ENCODE measurements around the gene PARVB. TPM values are rescaled to one million over a fixed set of nuclear protein-coding genes. Genes with fewer than 3 reads are reported as not detected.

The PARVB gene
- total RNA-seq, 1 donor from 2014 or later: 102 TPM

DNA sequence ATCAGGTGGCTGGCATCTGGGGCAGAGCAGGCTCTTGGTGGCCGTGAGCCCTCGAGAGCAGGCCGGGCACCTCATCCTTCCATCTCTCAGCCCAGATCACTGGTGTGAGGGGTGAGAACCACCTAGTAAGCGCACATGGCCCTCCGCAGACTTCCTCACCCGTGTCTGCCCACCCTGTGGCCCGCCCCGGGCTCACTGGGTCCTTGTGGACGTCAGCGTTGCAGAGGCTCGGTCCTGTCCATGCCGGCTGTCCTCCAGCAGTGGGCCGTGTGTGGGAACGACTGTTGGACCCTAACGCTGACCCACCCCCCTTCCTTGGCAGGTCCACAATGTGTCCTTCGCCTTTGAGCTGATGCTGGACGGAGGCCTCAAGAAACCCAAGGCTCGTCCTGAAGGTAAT lies 139.4 kb downstream of the PARVB start:
- no peak for DNase-seq

DNA sequence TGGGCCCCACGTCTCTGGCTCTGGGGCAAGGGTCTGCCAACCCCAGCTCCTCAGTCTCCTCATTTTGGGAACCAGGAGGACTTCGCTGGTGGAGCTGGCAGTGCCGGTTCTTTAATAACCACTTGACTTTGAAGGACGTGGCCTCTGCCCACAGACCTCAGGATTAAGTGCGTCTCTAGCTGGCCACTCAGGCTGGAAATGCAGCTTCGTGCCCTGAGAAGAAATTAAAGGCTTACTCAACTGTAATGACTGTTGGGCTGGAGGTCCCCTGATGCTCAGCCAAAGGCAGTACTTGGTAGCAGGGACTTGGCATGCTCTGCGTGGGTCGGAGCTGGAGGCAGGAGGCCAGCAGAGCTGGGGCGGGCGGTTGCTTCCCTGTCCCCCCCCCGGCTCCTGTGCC lies 139.9 kb downstream of the PARVB start:
- DNase-seq: no peak

GRCh38 chr22:44165286-44165874 lies 141.3 kb downstream of the PARVB start:
- DNase-seq: no peak

- no peak for DNase-seq
Measured at GRCh38 chr22:44166498-44167276, 142.6 kb downstream of the PARVB start.

DNA sequence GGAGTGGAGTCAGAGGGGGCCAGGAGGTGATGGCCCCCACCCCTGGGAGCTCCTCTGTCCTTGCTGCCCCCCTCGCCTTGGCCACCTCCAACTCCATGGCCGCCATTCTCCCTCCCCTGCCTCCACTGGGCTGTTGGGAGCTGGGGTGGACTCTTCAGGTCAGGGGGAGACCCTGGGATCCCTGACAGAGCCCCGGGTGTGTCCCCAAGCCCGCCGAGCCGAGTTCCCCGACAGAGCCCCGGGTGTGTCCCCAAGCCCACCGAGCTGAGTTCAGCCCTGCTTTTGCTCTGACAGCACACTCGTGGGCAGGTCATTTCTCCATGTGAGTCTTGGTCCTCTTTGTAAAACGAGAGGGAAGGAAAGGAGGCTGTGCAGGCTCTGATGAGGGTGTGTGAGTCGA lies 143.4 kb downstream of the PARVB start:
- DNase-seq: no peak

DNA sequence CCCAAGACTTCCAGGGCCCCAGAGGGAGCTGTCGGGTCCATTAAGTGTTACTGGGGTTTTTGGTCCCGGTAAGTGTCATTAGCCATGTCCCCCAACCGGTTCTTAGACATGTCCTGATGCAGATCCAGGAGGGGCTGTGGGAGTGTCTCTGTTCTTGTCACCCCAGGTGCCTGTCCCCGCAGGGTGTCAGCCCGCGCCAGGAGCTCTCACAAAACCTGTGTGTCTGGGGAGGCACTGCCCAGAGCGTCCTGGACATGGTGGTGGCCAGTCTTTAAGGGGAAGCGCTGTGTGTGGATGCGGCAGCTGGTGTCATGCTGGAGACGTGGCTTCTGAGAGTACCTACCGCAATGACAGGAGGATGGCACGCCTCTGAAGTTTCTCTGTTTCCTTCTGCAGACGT lies 144.1 kb downstream of the PARVB start:
- DNase-seq: no peak

- DNase-seq: no peak
Measured at GRCh38 chr22:44170470-44170869, 146.4 kb downstream of the PARVB start.

GRCh38 chr22:44171561-44171960 lies 147.5 kb downstream of the PARVB start:
- no peak for DNase-seq

- no peak for DNase-seq
Measured at GRCh38 chr22:44172370-44173108, 148.4 kb downstream of the PARVB start.

DNA sequence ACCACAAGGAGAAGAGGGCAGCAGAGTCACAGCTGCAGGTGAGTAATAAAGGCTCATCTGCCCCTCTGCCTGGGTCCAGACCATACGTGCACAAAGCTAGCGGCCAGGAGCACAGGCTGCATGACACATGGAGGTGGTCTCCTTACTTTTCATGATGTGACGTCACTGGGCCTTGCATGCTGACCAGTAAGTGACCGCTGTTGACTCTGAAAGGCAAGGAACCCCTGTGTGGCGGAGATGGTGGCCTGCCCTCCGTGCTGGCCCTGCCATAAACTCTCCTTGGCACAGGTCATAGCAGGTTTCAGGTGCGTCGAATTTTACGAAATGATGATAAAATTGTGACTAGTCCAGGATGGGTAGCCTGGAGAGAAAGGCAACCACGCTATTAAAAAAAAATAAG lies 149.1 kb downstream of the PARVB start:
- DNase-seq: no peak

DNA sequence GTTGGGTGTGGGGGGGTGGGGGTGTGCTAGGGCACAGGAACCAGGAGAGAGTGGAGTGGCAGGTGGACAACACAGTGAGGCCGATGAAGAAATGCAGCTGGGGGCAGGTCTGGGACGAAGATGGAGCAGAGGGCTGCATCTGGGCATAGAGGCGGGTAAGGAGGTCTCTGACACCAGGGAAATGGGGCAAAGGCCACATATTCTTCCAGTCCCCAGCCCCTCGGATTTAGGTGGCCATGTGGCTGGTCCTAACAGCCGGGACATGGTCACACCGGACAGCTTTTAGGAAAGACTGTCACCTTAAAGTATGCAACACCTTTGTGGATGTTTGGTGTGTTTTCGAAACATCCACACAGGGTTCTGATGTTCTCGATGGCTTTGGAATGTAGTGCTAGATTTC lies 151.6 kb downstream of the PARVB start:
- no peak for DNase-seq

DNA sequence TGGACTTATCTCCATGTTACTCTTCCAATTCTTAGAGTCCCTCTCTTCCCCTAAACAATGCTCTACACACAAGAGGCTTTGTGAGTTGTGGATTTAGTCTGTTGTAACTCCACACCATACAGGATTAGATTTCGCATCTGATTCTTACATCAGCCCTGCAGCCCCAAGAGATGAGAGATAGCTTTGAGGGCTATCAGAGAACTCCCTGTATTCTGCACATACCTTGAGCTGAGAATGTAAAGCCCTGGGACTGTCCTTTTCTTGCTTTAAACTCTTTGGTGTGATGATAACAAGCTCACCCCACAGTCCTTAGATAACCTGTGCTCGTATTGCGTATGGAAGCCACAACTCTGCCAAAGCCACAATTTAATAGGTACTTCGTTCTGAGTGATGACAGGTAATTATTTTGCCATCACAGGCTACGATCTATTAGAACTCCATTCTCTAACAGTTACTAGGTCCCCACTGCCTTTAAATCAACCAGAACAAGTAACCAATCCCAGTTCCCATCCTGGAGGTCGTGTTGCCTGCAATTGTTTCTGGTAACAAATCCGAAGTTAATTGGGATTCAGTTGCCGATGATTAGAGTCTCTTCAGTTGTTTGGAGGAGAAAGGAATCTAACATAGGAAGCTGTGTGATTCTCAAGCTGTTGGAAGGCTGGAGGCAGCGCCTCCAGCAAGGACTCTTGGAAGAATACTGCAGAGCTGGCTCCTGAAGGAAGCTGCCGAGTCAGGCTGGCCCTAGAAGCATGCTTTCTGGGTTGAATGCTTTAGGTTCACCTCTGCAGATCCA lies 155.3 kb downstream of the PARVB start:
- no peak for DNase-seq

DNA sequence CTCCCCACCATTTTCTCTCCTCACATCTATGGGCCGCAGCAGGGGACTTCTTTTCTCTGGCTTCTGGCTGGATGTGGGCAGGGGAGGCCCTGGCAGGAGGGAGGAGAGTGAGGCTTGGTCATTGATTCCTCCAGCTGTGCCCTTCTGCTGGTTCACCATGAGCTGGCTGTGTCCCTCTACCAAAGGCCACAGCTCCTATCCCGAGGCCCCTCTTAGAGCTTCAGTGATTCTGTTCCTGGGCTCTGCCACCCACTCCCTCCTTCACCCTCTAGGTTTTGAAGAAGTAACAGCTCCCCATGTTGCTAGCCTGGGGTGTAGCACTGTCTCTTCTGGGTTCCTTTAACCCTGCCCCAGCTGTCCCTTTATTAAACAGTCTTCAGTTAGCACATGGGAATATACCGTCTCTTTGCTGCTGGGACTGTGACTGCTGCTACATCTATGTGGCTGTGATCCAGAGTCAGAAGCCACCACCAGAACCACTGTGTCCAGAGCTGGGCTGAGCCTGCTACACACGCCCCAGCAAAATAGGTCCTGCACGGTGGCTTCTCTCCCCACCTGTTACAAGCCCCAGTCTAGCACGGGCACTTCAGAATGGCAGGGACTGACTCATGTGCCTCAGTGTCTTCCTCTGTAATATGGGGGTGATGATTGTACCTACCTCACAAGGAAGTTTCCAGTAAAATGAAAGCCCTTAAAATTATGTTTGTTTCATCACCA lies 156.0 kb downstream of the PARVB start:
- DNase-seq: no peak

GRCh38 chr22:44180706-44181032 lies 156.6 kb downstream of the PARVB start, which contains the start of gene PARVG:
Gene PARVG (plus strand): TSS chr22:44180925. CDS start chr22:44183330, 2,405 bp downstream.
- DNase-seq: no peak

DNA sequence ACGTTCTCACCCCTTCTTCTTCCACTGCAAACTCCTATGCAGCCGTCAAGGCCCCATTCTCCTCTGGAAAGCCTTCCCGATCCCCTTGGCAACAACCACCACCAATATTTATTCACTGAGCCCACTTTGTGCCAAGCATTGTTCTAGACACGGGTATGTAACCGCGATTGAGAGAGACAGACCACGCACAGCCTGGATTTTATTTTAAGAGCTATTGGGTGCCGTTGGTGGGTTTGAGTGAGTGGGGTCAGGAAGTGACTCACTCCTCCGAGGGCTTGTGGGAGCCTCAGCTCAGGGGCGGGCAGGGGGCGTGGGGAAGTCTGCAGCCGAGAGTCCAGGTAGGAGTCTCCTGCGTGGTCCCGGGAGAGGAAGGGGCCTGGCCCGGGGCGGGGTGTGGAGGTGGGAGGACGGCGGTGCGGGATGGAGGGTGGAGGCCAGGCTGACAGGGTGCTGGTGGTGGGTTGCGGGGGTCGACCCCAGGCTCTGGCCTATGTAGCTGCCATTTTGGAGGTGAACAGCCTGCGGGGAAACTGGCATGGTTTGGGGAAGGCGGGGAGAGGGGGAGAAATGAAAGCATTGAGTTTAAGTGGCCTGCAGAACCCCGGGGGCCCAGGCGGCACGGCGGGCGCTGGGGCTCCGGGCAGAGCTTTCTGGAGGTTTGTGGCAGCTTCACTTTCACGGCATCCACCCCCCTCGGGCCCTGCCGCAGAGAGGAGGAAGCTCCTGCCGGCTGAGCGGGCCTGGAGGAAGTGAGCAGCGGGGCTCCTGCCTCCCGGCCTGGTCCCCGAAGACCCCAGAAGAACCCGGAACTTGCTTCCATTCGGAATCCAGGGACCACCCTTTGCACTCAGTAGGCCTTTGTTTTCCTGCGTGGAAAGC lies 157.2 kb downstream of the PARVB start:
- DNase-seq: peak; percentile 38

GRCh38 chr22:44181912-44182587 lies 157.9 kb downstream of the PARVB start:
- DNase-seq: no peak

DNA sequence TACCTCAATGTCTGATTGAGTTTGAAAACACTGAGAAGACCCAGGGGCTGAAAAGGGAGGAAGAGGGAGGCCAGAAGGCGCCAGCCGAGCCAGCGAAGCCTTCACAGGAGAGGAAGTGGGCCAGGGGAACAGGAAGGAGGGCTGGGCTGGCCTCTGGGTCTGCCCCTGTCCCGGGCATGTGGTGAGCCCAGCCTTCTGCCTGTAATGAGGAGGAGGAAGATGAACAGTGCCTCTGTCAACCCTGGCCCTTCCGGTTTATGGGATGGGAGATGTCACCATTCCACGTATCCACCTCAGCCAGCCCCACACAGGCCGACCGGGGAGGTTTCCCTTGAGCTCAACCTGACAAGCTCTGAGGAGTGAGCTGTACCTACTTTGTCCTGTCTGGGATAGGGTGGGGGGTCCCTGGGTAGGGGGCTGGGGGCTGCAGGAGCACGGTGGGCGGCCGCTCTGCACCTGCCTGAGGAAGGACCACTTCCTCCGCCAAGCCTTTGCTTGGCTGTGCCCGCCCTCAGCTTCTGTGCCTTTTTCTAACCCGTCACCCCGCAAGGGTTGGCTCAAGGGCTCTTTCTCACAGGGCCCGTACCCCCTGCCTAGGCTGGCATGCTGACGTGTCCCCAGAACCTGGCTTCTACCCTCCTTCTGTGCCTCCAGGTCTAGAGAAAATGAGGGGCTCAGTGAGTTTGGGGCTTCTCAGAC lies 158.6 kb downstream of the PARVB start:
- no peak for DNase-seq

GRCh38 chr22:44183287-44183588 lies 159.1 kb downstream of the PARVB start:
- no peak for DNase-seq

GRCh38 chr22:44184006-44184405 lies 159.9 kb downstream of the PARVB start:
- no peak for DNase-seq
